ENCODE measurements around the gene LDB3.

DNA sequence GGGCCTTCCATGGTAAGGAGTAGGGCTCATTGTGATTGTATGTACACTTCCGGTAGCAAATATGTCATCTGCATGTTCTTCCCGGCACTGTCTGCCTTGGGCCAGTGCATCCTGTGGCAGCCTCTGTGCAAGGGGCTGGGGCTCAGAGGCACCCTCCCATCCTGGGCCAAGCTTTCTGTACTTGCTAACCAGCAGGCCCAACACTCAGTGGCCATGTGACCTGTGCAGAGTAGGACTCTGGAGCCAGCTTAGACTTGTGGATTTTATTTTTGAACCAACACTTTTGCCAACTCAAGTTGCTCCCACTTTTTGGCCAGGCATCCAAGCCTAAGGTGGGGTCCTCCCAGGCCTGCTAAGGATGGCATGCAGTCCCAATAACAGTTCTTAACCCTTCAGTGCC lies 25.0 kb downstream of the LDB3 start:
- TF ChIP-seq, protein P1, sequence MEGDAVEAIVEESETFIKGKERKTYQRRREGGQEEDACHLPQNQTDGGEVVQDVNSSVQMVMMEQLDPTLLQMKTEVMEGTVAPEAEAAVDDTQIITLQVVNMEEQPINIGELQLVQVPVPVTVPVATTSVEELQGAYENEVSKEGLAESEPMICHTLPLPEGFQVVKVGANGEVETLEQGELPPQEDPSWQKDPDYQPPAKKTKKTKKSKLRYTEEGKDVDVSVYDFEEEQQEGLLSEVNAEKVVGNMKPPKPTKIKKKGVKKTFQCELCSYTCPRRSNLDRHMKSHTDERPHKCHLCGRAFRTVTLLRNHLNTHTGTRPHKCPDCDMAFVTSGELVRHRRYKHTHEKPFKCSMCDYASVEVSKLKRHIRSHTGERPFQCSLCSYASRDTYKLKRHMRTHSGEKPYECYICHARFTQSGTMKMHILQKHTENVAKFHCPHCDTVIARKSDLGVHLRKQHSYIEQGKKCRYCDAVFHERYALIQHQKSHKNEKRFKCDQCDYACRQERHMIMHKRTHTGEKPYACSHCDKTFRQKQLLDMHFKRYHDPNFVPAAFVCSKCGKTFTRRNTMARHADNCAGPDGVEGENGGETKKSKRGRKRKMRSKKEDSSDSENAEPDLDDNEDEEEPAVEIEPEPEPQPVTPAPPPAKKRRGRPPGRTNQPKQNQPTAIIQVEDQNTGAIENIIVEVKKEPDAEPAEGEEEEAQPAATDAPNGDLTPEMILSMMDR (IDR thresholded peaks at IDR 0.05; ENCODE audit: control extremely low read depth in 1 of 3, insufficient read depth in 1 of 3, low read depth in 1 of 3, low read length in 3 of 3): no peak
- no peak for TF ChIP-seq JUND (IDR thresholded peaks at IDR 0.05; ENCODE audit: low read length)
- no peak for TF ChIP-seq HDAC2 (IDR thresholded peaks at IDR 0.05; ENCODE audit: borderline replicate concordance in 1 of 2, low read depth in 2 of 2, low read length in 2 of 2)
- TF ChIP-seq YY1 (IDR thresholded peaks at IDR 0.05; ENCODE audit: low read depth, low read length): no peak
- no peak for TF ChIP-seq EGR1 (IDR thresholded peaks at IDR 0.05; ENCODE audit: borderline replicate concordance, low read depth, low read length)
- TF ChIP-seq CEBPB (IDR thresholded peaks at IDR 0.05; ENCODE audit: low read depth, low read length): no peak
- TF ChIP-seq, protein P2, sequence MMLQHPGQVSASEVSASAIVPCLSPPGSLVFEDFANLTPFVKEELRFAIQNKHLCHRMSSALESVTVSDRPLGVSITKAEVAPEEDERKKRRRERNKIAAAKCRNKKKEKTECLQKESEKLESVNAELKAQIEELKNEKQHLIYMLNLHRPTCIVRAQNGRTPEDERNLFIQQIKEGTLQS (IDR thresholded peaks at IDR 0.05; ENCODE audit: insufficient read depth, low read depth, low read length): no peak
- no peak for TF ChIP-seq SUZ12 (IDR thresholded peaks at IDR 0.05; ENCODE audit: low read length)
- TF ChIP-seq ASH2L (IDR thresholded peaks at IDR 0.05; ENCODE audit: low read length): no peak
- TF ChIP-seq POLR2A (IDR thresholded peaks at IDR 0.05; ENCODE audit: control extremely low read depth in 1 of 2, low read depth in 2 of 2, low read length in 2 of 2): no peak
- TF ChIP-seq, protein P3, sequence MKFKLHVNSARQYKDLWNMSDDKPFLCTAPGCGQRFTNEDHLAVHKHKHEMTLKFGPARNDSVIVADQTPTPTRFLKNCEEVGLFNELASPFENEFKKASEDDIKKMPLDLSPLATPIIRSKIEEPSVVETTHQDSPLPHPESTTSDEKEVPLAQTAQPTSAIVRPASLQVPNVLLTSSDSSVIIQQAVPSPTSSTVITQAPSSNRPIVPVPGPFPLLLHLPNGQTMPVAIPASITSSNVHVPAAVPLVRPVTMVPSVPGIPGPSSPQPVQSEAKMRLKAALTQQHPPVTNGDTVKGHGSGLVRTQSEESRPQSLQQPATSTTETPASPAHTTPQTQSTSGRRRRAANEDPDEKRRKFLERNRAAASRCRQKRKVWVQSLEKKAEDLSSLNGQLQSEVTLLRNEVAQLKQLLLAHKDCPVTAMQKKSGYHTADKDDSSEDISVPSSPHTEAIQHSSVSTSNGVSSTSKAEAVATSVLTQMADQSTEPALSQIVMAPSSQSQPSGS (IDR thresholded peaks at IDR 0.05; ENCODE audit: low read length): no peak
- TF ChIP-seq, protein P4, sequence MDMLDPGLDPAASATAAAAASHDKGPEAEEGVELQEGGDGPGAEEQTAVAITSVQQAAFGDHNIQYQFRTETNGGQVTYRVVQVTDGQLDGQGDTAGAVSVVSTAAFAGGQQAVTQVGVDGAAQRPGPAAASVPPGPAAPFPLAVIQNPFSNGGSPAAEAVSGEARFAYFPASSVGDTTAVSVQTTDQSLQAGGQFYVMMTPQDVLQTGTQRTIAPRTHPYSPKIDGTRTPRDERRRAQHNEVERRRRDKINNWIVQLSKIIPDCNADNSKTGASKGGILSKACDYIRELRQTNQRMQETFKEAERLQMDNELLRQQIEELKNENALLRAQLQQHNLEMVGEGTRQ (IDR thresholded peaks at IDR 0.05; ENCODE audit: low read length): no peak
- TF ChIP-seq SIRT6 (IDR thresholded peaks at IDR 0.05; ENCODE audit: low read length): no peak

Measured in H1 (cell line).